Body of pancreas (tissue), 4 donors: ENCODE data around the gene KCTD6. TPM values are rescaled to one million over a fixed set of nuclear protein-coding genes. Genes with fewer than 3 reads are reported as not detected.

Experiments used
- ATAC-seq: fragments of 150-250 bp; one replicate; pipeline ENCODE4 v1.9.1; 2016
- DNase-seq, 4 donors: peaks; one replicate each; pipeline ENCODE4 v3.0.0-alpha.2; 2019
- H3K27ac ChIP-seq, 4 donors: fragments of 200-600 bp; sonication (generic); 1 replicate in 3 of 4; 2 replicates in 1 of 4; pipeline versions ENCODE4 v1.5.1 to v1.6.1; 2016 to 2019; ENCODE audit warnings: mild to moderate bottlenecking in 1 of 4, mixed read lengths in 1 of 4, moderate library complexity in 1 of 4
- H3K27me3 ChIP-seq, 2 donors: fragments of 200-600 bp; sonication (generic); one replicate each; pipeline ENCODE4 v1.6.0; 2016; ENCODE audit warnings: mild to moderate bottlenecking in 1 of 2
- H3K36me3 ChIP-seq, 2 donors: fragments of 200-600 bp; sonication (generic); replicated peaks in 1 of 2; 2 replicates each; pipeline ENCODE4 v1.5.1; 2016; ENCODE audit warnings: low read depth in 2 of 2; ENCODE audit not compliant: insufficient read depth in 1 of 2
- H3K4me1 ChIP-seq: fragments of 200-600 bp; sonication (generic); one replicate; pipeline ENCODE4 v1.6.0; 2016
- H3K4me3 ChIP-seq, 2 donors: fragments of 200-600 bp; sonication (generic); 1 replicate in 1 of 2; 2 replicates in 1 of 2; pipeline ENCODE4 v1.5.1; 2016 to 2019
- H3K9me3 ChIP-seq, 3 donors: fragments of 200-600 bp; sonication (generic); 1 replicate in 2 of 3; 2 replicates in 1 of 3; pipeline ENCODE4 v1.5.1; 2016
- CTCF ChIP-seq, 7 experiments: fragments of 450-650 bp in 4 of 7; fragments of 200-600 bp in 3 of 7; sonication (generic) in 3 of 7; IDR thresholded peaks; one replicate each; pipeline ENCODE4 v1.5.1; 2016 to 2019; ENCODE audit warnings: antibody characterized with exemption in 7 of 7
- POLR2A ChIP-seq, 3 donors: fragments of 450-650 bp; IDR thresholded peaks; one replicate each; pipeline ENCODE4 v1.6.1; 2016; ENCODE audit warnings: antibody characterized with exemption in 3 of 3, mild to moderate bottlenecking in 2 of 3
- WGBS, 2 donors: methylation state at CpG; one replicate each; pipeline ENCODE4 v1.1.5; 2017; 5-methylcytosine and 5-hydroxymethylcytosine counted together
- intact Hi-C: fragments of 100-400 bp; cut with DNase I; formaldehyde crosslinking; loops from one replicate; pipeline ENCODE4 v1.15.1; 2023
- total RNA-seq, 2 donors: library from RNA; depleted of rRNA; stranded (reverse); fragments of >200 nt; gene quantifications; one replicate each; pipeline ENCODE4 v1.1.0, GENCODE V29; 2016

Gene KCTD6
- total RNA-seq, 2 donors from 2014 or later, result 1.3 to 13.0 TPM

GRCh38 chr3:58529516-58530353 is 37.8 kb downstream of the KCTD6 start:
- WGBS, 2 donors, result 69 to 78% methylated on average over 9 to 15 of the region's 15 CpGs
- H3K27ac ChIP-seq, result no peak overlapping the region
- H3K4me3 ChIP-seq, result no peak overlapping the region
- TF ChIP-seq POLR2A (IDR thresholded peaks at IDR 0.05), result no peak
- no peak for TF ChIP-seq CTCF (IDR thresholded peaks at IDR 0.05)
- DNase-seq (no peak), ATAC-seq (no peak)
- H3K27me3 ChIP-seq, result no peaks in the 10 kb centered on the region
- peaks cover 21% of the 10 kb centered on the region for H3K4me1 ChIP-seq
- intact Hi-C loops, result no loop called here
- H3K36me3 ChIP-seq, result no peaks in the 10 kb centered on the region
- no peaks in the 10 kb centered on the region for H3K9me3 ChIP-seq

- Histone ChIP-seq H3K27ac (no peak overlapping the region), H3K4me1 (peaks cover 26% of the 10 kb centered on the region), H3K4me3 (no peak overlapping the region), H3K9me3 (no peaks in the 10 kb centered on the region), H3K36me3 (no peaks in the 10 kb centered on the region), H3K27me3 (no peaks in the 10 kb centered on the region)
- no peak for ATAC-seq
- intact Hi-C loops, result no loop called here
- WGBS, 2 donors, result 94% methylated on average over 11 to 17 of the region's 18 CpGs
- TF ChIP-seq POLR2A (IDR thresholded peaks at IDR 0.05) (no peak), CTCF (IDR thresholded peaks at IDR 0.05) (no peak)
- DNase-seq, result no peak
Observed at GRCh38 chr3:58530354-58530865, 38.5 kb downstream of the KCTD6 start.

GRCh38 chr3:58531555-58531954 is 39.7 kb downstream of the KCTD6 start:
- Histone ChIP-seq H3K36me3 (no peaks in the 10 kb centered on the region), H3K27me3 (no peaks in the 10 kb centered on the region), H3K9me3 (no peaks in the 10 kb centered on the region), H3K27ac (no peak overlapping the region), H3K4me1 (peaks cover 38% of the 10 kb centered on the region), H3K4me3 (no peak overlapping the region)
- TF ChIP-seq CTCF (IDR thresholded peaks at IDR 0.05), result no peak
- TF ChIP-seq POLR2A (IDR thresholded peaks at IDR 0.05), result no peak
- 92% methylated on average over 4 to 7 of the region's 7 CpGs for WGBS, 2 donors
- DNase-seq (no peak), ATAC-seq (no peak)
- intact Hi-C loops, result no loop called here

- intact Hi-C loops, result no loop called here
Observed at GRCh38 chr3:58531956-58532355, 40.1 kb downstream of the KCTD6 start.

More at GRCh38 chr3:58531956-58532355, 40.1 kb downstream of the KCTD6 start:
- TF ChIP-seq POLR2A (IDR thresholded peaks at IDR 0.05) (no peak), CTCF (IDR thresholded peaks at IDR 0.05) (no peak)
- Histone ChIP-seq H3K4me3 (no peak overlapping the region), H3K4me1 (peaks cover 42% of the 10 kb centered on the region), H3K27me3 (no peaks in the 10 kb centered on the region), H3K36me3 (no peaks in the 10 kb centered on the region), H3K27ac (no peak overlapping the region), H3K9me3 (no peaks in the 10 kb centered on the region)
- DNase-seq (no peak), ATAC-seq (no peak)
- WGBS, 2 donors, result 70 to 76% methylated on average over 2 of the region's 2 CpGs
